Measurements from ENCODE around the gene HCFC2. TPM values are rescaled to one million over a fixed set of nuclear protein-coding genes. Genes with fewer than 3 reads are reported as not detected.

HCFC2 gene
- total RNA-seq, 4 donors from 2014 or later = 20.2 to 33.5 (median 30.6) TPM

DNA sequence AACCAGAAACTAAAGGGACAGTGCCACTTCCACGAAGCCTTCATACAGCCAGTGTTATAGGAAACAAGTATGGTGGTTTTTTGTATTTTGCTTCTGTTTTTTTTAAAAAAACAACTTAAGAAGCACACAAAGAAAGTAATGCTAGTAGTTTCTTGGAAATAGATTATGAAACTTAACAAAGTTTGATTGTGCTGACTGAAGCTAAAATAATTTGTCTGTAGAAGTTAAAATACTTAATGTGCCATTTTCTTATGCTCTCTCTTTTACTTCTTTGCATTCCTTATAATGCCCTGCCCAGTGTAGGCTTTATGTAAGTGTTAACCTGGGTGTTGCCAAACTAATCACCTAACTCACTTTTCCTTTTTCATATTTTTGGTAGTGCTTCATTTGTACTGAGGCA is 16.4 kb downstream of the HCFC2 start:
- Histone ChIP-seq H3K36me3 (peaks cover 7 to 43% (median 14%) of the 10 kb centered on the region in 3 donors), H3K27me3 (no peaks in the 10 kb centered on the region), H3K9me3 (no peaks in the 10 kb centered on the region), H3K4me1 (peaks cover 0 to 30% (median 0%) of the 10 kb centered on the region in 4 donors), H3K27ac (no peak overlapping the region), H3K4me3 (no peak overlapping the region)
- TF ChIP-seq CTCF (IDR thresholded peaks at IDR 0.05) (no peak), EP300 (IDR thresholded peaks at IDR 0.05) (no peak), POLR2A (IDR thresholded peaks at IDR 0.05) (no peak)
- WGBS, 2 donors = 80 to 83% methylated on average over 1 of the region's 1 CpG
- no peak for DNase-seq (ENCODE audit: low spot score in 2 of 2)

GRCh38 chr12:104083769-104084475 is 19.6 kb downstream of the HCFC2 start:
- no peak for DNase-seq (ENCODE audit: low spot score in 2 of 2)
- TF ChIP-seq CTCF (IDR thresholded peaks at IDR 0.05) (no peak), EP300 (IDR thresholded peaks at IDR 0.05) (no peak), POLR2A (IDR thresholded peaks at IDR 0.05) (no peak)
- Histone ChIP-seq H3K27ac (no peak overlapping the region), H3K36me3 (peaks cover 7 to 71% (median 9%) of the 10 kb centered on the region in 3 donors), H3K9me3 (no peaks in the 10 kb centered on the region), H3K4me1 (peaks cover 0 to 18% (median 0%) of the 10 kb centered on the region in 4 donors), H3K4me3 (no peak overlapping the region), H3K27me3 (no peaks in the 10 kb centered on the region)
- 92 to 93% methylated on average over 8 of the region's 8 CpGs for WGBS, 2 donors

DNA sequence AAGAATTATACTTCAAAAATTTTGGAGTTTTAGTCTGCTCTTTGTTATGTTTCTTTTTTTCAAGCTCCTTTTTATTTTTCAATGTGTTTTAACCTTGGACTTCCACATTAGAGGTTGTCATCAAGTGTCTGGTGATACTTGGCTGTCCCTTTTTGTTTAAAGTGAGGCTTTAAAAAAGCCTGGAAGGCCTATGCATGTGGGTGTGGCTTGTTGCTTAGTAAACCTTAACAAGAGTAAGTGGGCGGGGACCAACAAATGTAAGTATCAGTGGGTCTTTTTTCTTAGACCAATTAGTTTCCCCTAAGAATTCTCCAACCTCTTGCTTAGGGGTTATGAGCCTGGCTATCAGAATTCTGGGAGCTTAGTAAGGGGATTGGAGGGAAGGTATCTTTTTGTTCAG is 26.4 kb downstream of the HCFC2 start:
- no peak for DNase-seq (ENCODE audit: low spot score in 2 of 2)
- Histone ChIP-seq H3K27ac (no peak overlapping the region), H3K9me3 (no peaks in the 10 kb centered on the region), H3K4me3 (no peak overlapping the region), H3K4me1 (no peaks in the 10 kb centered on the region), H3K36me3 (peaks cover 0 to 91% (median 7%) of the 10 kb centered on the region in 3 donors), H3K27me3 (no peaks in the 10 kb centered on the region)
- TF ChIP-seq CTCF (IDR thresholded peaks at IDR 0.05) (no peak), POLR2A (IDR thresholded peaks at IDR 0.05) (no peak), EP300 (IDR thresholded peaks at IDR 0.05) (no peak)
- WGBS, 2 donors = 90 to 100% methylated on average over 1 of the region's 1 CpG

- TF ChIP-seq EP300 (IDR thresholded peaks at IDR 0.05) = no peak
- no peak for TF ChIP-seq POLR2A (IDR thresholded peaks at IDR 0.05)
- TF ChIP-seq CTCF (IDR thresholded peaks at IDR 0.05) = no peak
- no peaks in the 10 kb centered on the region for H3K27me3 ChIP-seq
- no peak overlapping the region for H3K4me3 ChIP-seq
- H3K4me1 ChIP-seq = no peaks in the 10 kb centered on the region
- H3K9me3 ChIP-seq = no peaks in the 10 kb centered on the region
- H3K27ac ChIP-seq = no peak overlapping the region
- peaks cover 0 to 90% (median 7%) of the 10 kb centered on the region in 3 donors for H3K36me3 ChIP-seq
- no peak for DNase-seq (ENCODE audit: low spot score in 2 of 2)
- WGBS, 2 donors = 79 to 86% methylated on average over 4 of the region's 4 CpGs
Observed at GRCh38 chr12:104091136-104091535, 26.8 kb downstream of the HCFC2 start.

GRCh38 chr12:104094284-104094683 is 30.0 kb downstream of the HCFC2 start:
- Histone ChIP-seq H3K9me3 (no peaks in the 10 kb centered on the region), H3K4me1 (no peaks in the 10 kb centered on the region), H3K27me3 (no peaks in the 10 kb centered on the region), H3K36me3 (peaks cover 0 to 90% (median 14%) of the 10 kb centered on the region in 3 donors), H3K4me3 (no peak overlapping the region), H3K27ac (no peak overlapping the region)
- no peak for TF ChIP-seq POLR2A (IDR thresholded peaks at IDR 0.05)
- no peak for DNase-seq (ENCODE audit: low spot score in 2 of 2)
- WGBS, 2 donors = 88 to 91% methylated on average over 3 of the region's 3 CpGs

All from tibial nerve (tissue), 4 donors.